Measurements from ENCODE around the gene ARHGAP27.

Gene ARHGAP27

DNA sequence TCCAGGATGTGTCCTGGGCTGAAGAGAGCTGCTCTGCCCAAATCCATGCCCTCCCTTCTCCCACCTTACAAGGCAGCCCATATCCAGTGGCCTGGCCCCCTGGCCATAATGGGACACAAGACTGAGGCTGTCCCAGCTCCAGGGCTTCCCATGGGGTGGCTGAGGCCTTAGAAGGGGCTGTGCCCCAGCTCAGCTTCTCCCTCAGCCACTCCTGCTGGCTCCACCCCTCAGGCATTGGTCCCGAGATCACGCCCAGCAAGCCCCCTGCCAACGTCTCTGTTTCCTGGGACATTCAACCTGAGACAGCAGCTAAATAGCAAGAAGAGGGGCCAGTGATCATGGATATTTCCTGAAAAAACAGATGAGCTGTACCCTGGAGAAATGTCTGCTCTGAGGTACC, 43.3 kb downstream of the ARHGAP27 start:
- DNase-seq (ENCODE audit: insufficient read length, low spot score) (no peak), FAIRE-seq (no peak)

- FAIRE-seq (no peak), DNase-seq (ENCODE audit: insufficient read length, low spot score) (no peak)
These were observed 43.9 kb downstream of the ARHGAP27 start for GRCh38 chr17:45388604-45389325.

DNA sequence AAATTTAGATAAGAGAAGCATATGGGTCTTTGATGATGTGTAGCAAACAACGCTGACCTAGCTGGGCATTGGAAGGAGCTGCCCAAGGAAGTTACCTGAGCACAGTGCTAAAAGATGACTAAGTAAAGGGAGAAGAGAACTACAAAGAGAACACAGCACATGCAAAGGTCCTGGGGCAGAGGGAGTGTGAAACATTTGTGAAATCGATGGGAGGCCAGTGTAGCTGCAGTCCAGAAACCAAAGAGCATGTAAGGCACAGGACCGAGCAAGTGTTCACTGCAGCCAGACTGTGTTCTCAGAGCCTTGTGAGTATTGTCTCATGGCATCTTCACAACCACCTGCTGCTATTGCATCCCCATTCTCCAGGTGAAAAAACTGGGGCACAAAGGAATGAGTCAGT, 44.9 kb downstream of the ARHGAP27 start:
- DNase-seq (ENCODE audit: insufficient read length, low spot score) (no peak), FAIRE-seq (no peak)

- FAIRE-seq (no peak), DNase-seq (ENCODE audit: insufficient read length, low spot score) (no peak)
These were observed 46.5 kb downstream of the ARHGAP27 start for GRCh38 chr17:45386178-45386577.

DNA sequence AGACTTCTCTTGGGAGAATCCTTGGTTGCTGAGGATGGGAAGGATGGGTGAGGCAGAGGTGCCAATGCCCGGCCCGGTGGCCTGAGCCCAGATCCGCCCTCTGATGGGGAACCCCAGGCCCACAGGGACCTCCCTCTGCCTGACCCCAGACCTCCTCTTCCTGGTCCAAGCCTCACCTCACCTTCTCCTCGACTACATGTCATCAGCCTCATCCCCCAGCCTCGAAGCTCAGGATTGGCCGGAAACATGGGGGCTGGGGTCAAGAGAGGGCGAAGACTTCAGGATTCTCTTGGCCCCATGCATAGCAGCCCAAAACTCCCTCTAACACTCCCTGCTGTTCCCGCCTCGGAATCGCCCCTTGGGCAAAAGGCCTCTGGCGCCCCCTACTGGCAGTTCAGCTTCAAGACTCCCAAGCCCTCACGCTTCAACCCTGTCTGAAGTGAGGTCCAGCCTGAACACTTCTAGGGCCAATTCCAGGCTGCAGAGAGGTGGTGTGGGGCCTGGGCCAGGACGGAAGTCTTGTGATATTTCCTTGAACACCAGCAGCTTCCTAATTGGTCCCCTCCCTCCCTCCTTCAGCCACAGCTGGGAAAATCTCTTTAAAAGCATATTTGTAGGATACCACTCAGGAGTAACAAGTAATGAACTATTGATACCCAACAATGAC, 47.2 kb downstream of the ARHGAP27 start:
- DNase-seq (ENCODE audit: insufficient read length, low spot score) = peak; percentile 85
- peak; percentile 95 for FAIRE-seq

DNA sequence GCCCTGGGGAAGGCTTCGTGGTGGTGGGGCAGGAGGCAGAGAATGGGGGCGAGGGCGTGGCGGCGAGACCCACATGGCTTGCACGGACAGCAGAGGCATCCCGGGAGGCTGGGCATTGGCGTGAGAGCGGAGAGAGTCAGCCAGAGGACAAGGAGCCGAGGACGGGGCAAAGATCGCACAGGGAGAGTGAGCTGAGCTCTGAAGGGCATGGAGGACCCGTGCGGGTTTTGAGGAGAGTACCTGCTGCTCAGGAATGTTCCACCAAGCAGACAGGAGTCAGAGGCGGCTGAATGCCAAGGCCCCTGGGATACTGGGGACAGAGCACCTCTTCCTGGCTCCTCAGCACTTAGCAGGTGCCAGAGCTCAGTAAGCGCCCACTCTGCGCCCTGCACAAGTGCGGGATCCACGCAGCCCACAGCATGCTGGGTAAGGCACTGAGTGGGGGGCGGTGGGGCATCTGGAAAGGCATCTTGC, 47.8 kb downstream of the ARHGAP27 start:
- DNase-seq (ENCODE audit: insufficient read length, low spot score) (no peak), FAIRE-seq (no peak)

DNA sequence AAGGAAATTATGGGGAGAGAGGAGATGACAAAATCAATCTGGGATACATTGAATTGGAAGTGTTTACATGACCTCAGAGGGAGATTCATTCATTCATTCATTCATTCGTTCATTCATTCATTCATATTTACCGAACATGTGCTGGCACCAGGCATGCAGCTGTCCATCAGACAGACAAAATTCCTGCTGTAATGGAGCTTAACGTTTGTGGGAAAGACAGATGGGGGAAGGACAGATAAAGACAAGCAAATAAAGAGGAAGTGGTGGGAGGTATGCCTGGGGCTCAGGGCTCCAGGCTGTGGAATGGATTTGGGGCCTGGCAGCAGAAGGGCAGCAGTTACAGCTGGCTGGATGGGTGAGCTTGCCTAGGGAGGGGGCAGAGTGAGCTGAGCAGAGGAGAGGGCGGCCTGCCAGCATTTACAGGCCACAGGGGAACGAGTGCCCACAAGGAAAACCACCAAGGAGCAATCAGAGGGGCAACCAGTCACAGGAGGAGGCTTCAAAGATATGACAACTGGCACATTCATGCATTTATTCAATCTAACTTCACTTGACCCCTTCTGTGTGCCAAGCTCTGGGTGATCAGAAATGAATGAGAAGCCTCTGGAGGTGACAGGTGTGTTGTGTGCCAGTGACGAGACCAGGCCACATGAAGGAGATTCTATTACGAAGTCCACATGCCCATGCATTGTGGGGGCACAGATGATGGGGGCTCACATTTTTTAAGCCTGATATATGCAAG, 48.5 kb downstream of the ARHGAP27 start:
- no peak for DNase-seq (ENCODE audit: insufficient read length, low spot score)

DNA sequence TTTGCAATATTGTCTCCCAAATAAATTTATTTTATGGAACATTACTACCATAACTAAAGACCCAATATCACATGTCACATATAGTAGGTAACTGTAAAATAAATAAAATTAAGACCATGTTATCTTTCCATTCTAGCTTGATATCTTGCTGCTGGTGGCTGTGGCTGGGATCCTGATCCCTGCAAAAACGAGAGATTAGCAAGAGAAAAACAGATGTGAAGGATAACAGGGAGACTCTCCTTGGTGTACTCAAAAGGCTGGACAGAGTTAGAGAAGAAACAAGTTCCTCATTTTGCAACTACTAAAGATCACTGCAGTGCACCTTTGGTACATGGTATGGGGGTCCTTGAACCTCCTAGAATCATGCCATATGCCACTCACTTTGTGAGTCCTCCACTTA, 49.7 kb downstream of the ARHGAP27 start:
- FAIRE-seq (no peak), DNase-seq (ENCODE audit: insufficient read length, low spot score) (no peak)

More for the DNA sequence above, 48.5 kb downstream of the ARHGAP27 start:
- no peak for FAIRE-seq

- FAIRE-seq = no peak
- no peak for DNase-seq (ENCODE audit: insufficient read length, low spot score)
These were observed 50.4 kb downstream of the ARHGAP27 start for GRCh38 chr17:45382226-45382625.

- DNase-seq (ENCODE audit: insufficient read length, low spot score) = no peak
- FAIRE-seq = peak; percentile 21
These were observed 51.7 kb downstream of the ARHGAP27 start for GRCh38 chr17:45380991-45381390.

- no peak for DNase-seq (ENCODE audit: insufficient read length, low spot score)
- FAIRE-seq = peak; percentile 11
These were observed 52.5 kb downstream of the ARHGAP27 start for GRCh38 chr17:45380046-45380765.

DNA sequence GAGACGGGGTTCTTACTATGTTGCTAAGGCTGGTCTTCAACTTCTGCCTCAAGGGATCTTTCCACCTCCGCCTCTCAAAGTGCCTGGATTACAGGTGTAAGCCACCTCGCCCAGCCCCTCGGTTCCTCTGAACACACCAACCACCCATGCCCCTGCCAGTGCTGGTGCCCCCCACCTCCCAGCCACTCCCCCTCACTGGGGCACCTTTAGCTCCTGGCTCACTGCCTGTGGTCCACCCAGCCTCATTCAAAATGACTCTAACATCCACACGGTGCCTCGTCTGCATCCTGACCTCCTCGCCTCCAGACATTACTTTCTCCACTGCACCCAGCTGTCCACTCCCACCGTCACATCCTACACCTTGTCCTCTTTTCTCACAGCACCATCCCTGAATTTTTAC, 55.3 kb downstream of the ARHGAP27 start:
- FAIRE-seq (no peak), DNase-seq (ENCODE audit: insufficient read length, low spot score) (no peak)

DNA sequence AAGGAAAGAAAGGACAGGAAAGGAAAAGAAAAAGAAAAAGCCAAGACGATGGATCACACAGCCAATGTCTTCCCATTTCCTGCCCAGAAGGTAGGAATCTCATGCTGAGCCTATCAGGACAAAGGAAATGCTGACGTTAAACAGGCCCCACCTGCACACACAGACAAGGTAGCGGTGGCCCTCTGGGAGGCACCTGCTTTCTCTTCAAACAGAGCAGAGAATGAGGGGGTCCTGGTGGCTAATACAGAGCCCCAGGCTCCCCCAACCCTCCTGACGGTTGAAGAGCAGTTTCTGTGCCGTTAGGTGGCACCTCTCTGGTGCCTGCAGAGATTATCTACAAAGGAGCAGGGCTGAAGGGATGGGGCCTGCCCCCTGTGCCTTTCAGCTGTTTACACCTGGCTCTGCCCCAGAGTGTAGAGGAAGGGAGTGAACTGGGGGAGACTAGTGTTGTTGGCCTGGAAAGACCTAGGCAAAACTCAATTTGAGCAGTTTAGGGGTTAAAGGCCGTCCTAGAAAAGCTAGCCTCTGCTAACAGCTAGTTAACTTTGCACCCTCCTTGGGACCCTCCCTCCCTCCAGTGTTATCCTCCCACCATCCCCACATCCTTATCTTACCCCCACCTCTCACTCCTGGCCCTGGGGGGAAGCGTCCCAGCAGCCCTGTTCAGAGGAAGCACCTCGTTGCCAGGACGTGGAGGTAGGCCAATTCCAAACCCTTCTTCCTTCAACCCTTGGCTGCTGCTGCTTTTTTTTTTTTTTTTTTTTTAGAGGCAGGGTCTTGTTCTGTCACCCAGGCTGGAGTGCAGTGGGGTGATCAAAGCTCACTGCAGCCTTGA, 56.3 kb downstream of the ARHGAP27 start:
- DNase-seq (ENCODE audit: insufficient read length, low spot score) (no peak), FAIRE-seq (no peak)

DNA sequence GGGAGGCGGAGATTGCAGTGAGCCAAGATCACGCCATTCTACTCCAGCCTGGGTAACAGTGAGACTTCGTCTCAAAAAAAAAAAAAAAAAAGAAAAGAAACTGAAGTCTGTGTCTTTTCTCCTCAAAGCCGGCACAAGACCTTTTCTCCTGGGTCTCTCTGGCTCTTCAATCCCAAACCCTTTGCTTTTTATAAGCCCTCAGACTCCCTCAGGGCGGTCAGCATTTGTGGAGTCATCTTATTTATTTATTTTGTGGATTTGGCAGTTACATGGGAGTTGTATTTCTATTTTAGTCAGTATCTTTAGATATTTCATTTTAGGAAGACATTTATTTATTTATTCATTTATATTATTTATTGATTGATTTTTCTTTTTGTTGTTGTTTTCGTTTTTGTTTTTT, 58.2 kb downstream of the ARHGAP27 start:
- no peak for FAIRE-seq
- DNase-seq (ENCODE audit: insufficient read length, low spot score) = no peak

DNA sequence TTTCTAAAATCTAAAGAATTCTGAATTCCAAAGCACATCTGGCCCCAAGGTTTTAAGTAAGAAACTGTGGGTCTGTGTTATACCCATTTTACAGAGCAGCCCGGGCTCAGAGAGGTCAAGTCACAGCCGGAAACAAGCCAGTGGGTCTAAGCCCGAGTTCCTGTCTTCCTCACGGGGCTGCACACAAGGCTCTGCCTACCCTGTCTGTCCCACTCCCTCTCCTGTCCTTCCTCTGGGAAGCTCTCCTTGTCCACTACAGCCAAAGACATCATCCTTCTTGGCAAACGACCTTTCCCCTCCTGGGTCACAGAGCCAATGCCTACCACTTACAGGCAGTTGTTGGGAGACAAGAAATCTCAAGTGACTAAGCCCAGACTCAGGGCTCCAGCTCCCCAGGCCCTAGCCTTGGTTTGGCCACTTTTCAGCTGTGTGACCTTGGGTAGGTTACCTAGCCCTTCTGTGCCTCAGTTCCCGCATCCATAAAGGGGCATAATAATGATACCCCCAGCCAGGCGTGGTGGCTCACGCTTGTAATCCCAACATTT, 60.3 kb downstream of the ARHGAP27 start:
- DNase-seq (ENCODE audit: insufficient read length, low spot score) = no peak
- FAIRE-seq = no peak

- no peak for FAIRE-seq
- DNase-seq (ENCODE audit: insufficient read length, low spot score) = no peak
These were observed 61.0 kb downstream of the ARHGAP27 start for GRCh38 chr17:45371414-45372324.

DNA sequence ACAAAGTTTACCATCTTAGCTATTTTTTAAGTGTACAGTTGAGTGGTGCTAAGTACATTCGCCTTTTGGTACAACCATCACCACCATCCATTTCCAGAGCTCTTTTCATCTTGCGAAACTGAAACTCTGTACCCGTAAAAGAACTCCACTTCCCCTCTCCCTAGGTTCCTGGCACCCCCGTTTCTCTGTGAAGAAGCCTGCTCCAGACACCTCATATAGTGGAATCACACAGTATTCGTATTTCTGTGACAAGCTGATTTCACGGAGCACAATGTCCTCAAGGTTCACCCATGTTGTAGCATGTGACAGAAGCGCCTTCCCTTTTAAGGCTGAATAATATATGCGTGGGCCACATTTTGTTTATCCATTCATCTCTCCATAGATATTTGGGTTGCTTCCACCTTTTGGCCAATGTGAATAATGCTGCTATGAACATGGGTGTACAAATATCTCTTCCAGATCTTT, 61.7 kb downstream of the ARHGAP27 start:
- DNase-seq (ENCODE audit: insufficient read length, low spot score) (no peak), FAIRE-seq (no peak)

- DNase-seq (ENCODE audit: insufficient read length, low spot score) (no peak), FAIRE-seq (no peak)
These were observed 63.2 kb downstream of the ARHGAP27 start for GRCh38 chr17:45369421-45369820.

- FAIRE-seq = no peak
- no peak for DNase-seq (ENCODE audit: insufficient read length, low spot score)
These were observed 64.0 kb downstream of the ARHGAP27 start for GRCh38 chr17:45368651-45369050.
